Measurements from ENCODE around the gene CDK5RAP3. TPM values are rescaled to one million over a fixed set of nuclear protein-coding genes. Genes with fewer than 3 reads are reported as not detected.

Gene CDK5RAP3
- polyA plus RNA-seq, 2 of the 4 experiments (the other 2 are of a cell fraction): 124 to 165 TPM

DNA sequence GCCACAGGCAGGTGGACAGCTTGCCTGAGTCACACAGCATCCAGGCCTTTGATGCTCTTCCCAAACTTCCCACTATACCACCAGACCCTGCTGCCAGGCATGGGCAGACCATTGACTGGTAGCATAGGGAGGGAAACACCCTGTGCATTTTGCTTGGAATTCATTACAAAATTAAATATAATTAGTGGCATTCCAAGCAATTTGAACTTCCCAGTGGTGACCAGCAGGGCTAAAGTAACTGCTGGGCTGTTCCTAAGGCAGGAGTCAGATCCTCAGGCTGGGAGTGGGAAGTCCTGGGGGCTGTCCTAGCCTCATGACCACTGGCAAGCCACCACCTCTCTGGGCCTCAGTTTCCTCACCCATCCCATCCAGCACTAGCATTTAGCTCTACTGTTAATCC, 17.0 kb upstream of the CDK5RAP3 start:
- DNase-seq (ENCODE audit: low read depth in 1 of 2, low spot score in 1 of 2) (no peak), FAIRE-seq (no peak), ATAC-seq (no peak)
- peak overlapping the region; percentile 7 to 72; a peak in 1 of 6 replicates for H3K27ac ChIP-seq
- ChIA-PET CTCF (interaction anchor here (0.6 to 38.7 kb wide), 9 partner anchors 3 to 104 kb away, joined by 3 to 1426 read pairs (median 8); partner anchors contain the start of genes CDK5RAP3, PNPO and PRR15L), POLR2A (interaction anchor here (1.1 kb wide), 1 partner anchor 13 kb away, joined by 4 read pairs; the partner anchor contains the start of gene PNPO)
- no peak for TF ChIP-seq POLR2A (IDR thresholded peaks at IDR 0.05; ENCODE audit: low read length)
- no peak for TF ChIP-seq ZSCAN20 (CRISPR knock-in tag; IDR thresholded peaks at IDR 0.05)
- TF ChIP-seq CHD2 (IDR thresholded peaks at IDR 0.05; ENCODE audit: low read length, partially characterized antibody): no peak
- no peak for TF ChIP-seq RFX5 (IDR thresholded peaks at IDR 0.05)
- TF ChIP-seq RNF2 (IDR thresholded peaks at IDR 0.05; ENCODE audit: borderline replicate concordance, low read depth): no peak
- no peak for TF ChIP-seq EP300 (IDR thresholded peaks at IDR 0.05)
- TF ChIP-seq, protein P1, sequence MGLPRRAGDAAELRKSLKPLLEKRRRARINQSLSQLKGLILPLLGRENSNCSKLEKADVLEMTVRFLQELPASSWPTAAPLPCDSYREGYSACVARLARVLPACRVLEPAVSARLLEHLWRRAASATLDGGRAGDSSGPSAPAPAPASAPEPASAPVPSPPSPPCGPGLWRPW (IDR thresholded peaks at IDR 0.05): no peak
- TF ChIP-seq POLR2AphosphoS2 (conservative IDR thresholded peaks at IDR 0.05; ENCODE audit: low read length): no peak
- no peak for TF ChIP-seq NPAS2 (CRISPR knock-in tag; IDR thresholded peaks at IDR 0.05; ENCODE audit: borderline replicate concordance)
- no peak for TF ChIP-seq RARB (CRISPR knock-in tag; IDR thresholded peaks at IDR 0.05)
- H3K4me1 ChIP-seq: peaks cover 50% of the 10 kb centered on the region
- H3K4me2 ChIP-seq: no peak overlapping the region
- no peaks in the 10 kb centered on the region for H3K9me3 ChIP-seq
- H3K4me3 ChIP-seq: no peak overlapping the region

DNA sequence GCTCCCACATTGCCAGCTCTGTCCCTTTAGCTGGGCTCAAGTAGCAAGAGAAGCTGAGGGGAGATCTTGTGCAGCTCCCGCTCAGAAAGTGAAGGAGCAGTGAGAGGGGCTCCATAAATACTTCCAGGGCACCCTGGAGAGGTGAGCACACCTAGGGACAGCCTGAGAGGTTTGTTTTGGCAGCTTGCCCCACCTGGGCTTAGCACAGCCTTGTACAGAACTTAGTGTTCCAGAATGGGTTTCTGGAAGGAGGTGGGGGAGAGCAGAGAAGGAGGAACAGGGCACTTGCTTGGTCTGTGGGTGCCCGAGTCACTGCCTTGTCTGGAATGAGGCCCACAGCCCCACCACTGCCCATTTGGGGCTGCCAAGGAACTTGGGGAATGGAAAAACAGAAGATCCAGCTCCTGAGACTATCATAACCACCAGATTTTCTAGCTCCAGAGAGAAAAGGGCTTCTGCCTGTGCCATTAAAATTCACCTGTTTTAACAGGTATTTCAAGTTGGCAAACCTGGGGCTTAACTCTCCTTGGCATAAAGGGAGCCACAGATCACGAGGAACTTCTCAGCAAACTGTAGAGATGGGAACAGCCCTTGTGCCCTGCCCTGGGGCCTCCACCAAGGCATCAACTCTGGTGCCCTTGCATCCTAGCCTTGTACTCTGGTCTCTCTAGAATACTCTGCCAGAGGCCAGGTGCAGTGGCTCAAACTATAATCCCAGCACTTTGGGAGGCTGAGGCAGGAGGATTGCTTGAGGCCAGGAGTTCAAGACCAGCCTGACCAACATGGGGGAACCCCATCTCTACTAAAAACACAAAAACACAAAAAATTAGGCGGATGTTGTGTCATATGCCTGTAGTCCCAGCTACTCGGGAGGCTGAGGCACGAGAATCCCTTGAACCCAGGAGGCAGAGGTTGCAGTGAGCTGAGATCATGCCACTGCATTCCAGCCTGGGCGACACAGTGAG, 15.1 kb upstream of the CDK5RAP3 start:
- no peak overlapping the region for H3K4me3 ChIP-seq
- peak overlapping the region; percentile 72 to 75 for H3K27ac ChIP-seq
- FAIRE-seq (no peak), DNase-seq (ENCODE audit: low read depth in 1 of 2, low spot score in 1 of 2) (no peak), ATAC-seq (no peak)
- ChIA-PET CTCF (interaction anchor here (0.6 to 38.7 kb wide), 13 partner anchors 5 to 963 kb away, joined by 3 to 1426 read pairs (median 6); partner anchors contain the start of genes CDK5RAP3, PNPO, PRR15L and SCRN2), POLR2A (interaction anchor here (0.7 to 2.0 kb wide), 4 partner anchors 7 to 60 kb away, joined by 3 to 7 read pairs (median 3); no protein-coding TSS in a partner anchor)
- no peaks in the 10 kb centered on the region for H3K9me3 ChIP-seq
- TF ChIP-seq, protein P1 (IDR thresholded peaks at IDR 0.05): no peak
- TF ChIP-seq, protein P2, sequence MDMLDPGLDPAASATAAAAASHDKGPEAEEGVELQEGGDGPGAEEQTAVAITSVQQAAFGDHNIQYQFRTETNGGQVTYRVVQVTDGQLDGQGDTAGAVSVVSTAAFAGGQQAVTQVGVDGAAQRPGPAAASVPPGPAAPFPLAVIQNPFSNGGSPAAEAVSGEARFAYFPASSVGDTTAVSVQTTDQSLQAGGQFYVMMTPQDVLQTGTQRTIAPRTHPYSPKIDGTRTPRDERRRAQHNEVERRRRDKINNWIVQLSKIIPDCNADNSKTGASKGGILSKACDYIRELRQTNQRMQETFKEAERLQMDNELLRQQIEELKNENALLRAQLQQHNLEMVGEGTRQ (IDR thresholded peaks at IDR 0.05): no peak
- no peak for TF ChIP-seq HEYL (CRISPR knock-in tag; IDR thresholded peaks at IDR 0.05)
- no peak for TF ChIP-seq NFE2L2 (conservative IDR thresholded peaks at IDR 0.05; ENCODE audit: low read length)
- TF ChIP-seq KDM5A (IDR thresholded peaks at IDR 0.05): no peak
- TF ChIP-seq, protein P3, sequence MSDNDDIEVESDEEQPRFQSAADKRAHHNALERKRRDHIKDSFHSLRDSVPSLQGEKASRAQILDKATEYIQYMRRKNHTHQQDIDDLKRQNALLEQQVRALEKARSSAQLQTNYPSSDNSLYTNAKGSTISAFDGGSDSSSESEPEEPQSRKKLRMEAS (IDR thresholded peaks at IDR 0.05): no peak
- TF ChIP-seq CEBPB (IDR thresholded peaks at IDR 0.05): no peak
- no peak for TF ChIP-seq TFCP2L1 (CRISPR knock-in tag; IDR thresholded peaks at IDR 0.05)
- TF ChIP-seq, protein P4, sequence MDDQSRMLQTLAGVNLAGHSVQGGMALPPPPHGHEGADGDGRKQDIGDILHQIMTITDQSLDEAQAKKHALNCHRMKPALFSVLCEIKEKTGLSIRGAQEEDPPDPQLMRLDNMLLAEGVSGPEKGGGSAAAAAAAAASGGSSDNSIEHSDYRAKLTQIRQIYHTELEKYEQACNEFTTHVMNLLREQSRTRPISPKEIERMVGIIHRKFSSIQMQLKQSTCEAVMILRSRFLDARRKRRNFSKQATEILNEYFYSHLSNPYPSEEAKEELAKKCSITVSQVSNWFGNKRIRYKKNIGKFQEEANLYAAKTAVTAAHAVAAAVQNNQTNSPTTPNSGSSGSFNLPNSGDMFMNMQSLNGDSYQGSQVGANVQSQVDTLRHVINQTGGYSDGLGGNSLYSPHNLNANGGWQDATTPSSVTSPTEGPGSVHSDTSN (IDR thresholded peaks at IDR 0.05): no peak
- TF ChIP-seq, protein P5, sequence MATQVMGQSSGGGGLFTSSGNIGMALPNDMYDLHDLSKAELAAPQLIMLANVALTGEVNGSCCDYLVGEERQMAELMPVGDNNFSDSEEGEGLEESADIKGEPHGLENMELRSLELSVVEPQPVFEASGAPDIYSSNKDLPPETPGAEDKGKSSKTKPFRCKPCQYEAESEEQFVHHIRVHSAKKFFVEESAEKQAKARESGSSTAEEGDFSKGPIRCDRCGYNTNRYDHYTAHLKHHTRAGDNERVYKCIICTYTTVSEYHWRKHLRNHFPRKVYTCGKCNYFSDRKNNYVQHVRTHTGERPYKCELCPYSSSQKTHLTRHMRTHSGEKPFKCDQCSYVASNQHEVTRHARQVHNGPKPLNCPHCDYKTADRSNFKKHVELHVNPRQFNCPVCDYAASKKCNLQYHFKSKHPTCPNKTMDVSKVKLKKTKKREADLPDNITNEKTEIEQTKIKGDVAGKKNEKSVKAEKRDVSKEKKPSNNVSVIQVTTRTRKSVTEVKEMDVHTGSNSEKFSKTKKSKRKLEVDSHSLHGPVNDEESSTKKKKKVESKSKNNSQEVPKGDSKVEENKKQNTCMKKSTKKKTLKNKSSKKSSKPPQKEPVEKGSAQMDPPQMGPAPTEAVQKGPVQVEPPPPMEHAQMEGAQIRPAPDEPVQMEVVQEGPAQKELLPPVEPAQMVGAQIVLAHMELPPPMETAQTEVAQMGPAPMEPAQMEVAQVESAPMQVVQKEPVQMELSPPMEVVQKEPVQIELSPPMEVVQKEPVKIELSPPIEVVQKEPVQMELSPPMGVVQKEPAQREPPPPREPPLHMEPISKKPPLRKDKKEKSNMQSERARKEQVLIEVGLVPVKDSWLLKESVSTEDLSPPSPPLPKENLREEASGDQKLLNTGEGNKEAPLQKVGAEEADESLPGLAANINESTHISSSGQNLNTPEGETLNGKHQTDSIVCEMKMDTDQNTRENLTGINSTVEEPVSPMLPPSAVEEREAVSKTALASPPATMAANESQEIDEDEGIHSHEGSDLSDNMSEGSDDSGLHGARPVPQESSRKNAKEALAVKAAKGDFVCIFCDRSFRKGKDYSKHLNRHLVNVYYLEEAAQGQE (IDR thresholded peaks at IDR 0.05): no peak
- TF ChIP-seq PHF8 (IDR thresholded peaks at IDR 0.05; ENCODE audit: borderline replicate concordance, low read depth): no peak
- TF ChIP-seq RFX5 (IDR thresholded peaks at IDR 0.05): no peak
- TF ChIP-seq, protein P6, sequence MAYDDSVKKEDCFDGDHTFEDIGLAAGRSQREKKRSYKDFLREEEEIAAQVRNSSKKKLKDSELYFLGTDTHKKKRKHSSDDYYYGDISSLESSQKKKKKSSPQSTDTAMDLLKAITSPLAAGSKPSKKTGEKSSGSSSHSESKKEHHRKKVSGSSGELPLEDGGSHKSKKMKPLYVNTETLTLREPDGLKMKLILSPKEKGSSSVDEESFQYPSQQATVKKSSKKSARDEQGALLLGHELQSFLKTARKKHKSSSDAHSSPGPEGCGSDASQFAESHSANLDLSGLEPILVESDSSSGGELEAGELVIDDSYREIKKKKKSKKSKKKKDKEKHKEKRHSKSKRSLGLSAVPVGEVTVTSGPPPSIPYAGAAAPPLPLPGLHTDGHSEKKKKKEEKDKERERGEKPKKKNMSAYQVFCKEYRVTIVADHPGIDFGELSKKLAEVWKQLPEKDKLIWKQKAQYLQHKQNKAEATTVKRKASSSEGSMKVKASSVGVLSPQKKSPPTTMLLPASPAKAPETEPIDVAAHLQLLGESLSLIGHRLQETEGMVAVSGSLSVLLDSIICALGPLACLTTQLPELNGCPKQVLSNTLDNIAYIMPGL (CRISPR knock-in tag; IDR thresholded peaks at IDR 0.05; ENCODE audit: borderline replicate concordance): no peak
- no peak for TF ChIP-seq POLR2AphosphoS2 (conservative IDR thresholded peaks at IDR 0.05; ENCODE audit: low read length)
- TF ChIP-seq, protein P7, sequence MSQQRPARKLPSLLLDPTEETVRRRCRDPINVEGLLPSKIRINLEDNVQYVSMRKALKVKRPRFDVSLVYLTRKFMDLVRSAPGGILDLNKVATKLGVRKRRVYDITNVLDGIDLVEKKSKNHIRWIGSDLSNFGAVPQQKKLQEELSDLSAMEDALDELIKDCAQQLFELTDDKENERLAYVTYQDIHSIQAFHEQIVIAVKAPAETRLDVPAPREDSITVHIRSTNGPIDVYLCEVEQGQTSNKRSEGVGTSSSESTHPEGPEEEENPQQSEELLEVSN (IDR thresholded peaks at IDR 0.05; ENCODE audit: borderline replicate concordance, low read depth): no peak
- no peak for TF ChIP-seq HOXA7 (CRISPR knock-in tag; IDR thresholded peaks at IDR 0.05)
- TF ChIP-seq HOXB13 (CRISPR knock-in tag; IDR thresholded peaks at IDR 0.05; ENCODE audit: low read depth): no peak
- WGBS (ENCODE audit: missing lambda C conversion rate): 82% methylated on average over 7 of the region's 7 CpGs
- peaks cover 32% of the 10 kb centered on the region for H3K4me1 ChIP-seq
- H3K4me2 ChIP-seq: peak overlapping the region; percentile 71
